ENCODE data around the gene TMEM131L.

DNA sequence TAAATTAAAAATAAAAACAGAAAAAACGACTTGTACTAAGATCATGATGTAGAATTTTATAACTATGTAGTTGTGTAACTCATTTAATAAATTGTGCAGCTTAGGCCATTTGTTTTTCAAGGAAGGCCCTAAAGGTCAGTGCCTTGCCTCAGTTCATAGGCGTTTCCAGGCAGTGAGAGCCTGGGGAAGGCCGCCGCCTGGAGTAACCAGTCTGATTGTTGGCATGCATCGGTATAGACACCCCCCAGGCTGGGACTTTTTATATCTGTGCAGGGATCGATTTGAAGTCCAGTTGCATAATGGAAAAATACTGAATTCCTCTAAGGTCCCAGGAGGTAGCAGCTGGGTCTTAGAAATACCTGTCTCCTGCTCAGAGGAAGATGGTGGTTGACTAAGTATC lies 77.2 kb downstream of the TMEM131L start:
- TF ChIP-seq EP300 (IDR thresholded peaks at IDR 0.05), result no peak
- TF ChIP-seq, protein P1, sequence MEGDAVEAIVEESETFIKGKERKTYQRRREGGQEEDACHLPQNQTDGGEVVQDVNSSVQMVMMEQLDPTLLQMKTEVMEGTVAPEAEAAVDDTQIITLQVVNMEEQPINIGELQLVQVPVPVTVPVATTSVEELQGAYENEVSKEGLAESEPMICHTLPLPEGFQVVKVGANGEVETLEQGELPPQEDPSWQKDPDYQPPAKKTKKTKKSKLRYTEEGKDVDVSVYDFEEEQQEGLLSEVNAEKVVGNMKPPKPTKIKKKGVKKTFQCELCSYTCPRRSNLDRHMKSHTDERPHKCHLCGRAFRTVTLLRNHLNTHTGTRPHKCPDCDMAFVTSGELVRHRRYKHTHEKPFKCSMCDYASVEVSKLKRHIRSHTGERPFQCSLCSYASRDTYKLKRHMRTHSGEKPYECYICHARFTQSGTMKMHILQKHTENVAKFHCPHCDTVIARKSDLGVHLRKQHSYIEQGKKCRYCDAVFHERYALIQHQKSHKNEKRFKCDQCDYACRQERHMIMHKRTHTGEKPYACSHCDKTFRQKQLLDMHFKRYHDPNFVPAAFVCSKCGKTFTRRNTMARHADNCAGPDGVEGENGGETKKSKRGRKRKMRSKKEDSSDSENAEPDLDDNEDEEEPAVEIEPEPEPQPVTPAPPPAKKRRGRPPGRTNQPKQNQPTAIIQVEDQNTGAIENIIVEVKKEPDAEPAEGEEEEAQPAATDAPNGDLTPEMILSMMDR (IDR thresholded peaks at IDR 0.05), result no peak
- no peak for TF ChIP-seq JUN (IDR thresholded peaks at IDR 0.05)
- no peak for TF ChIP-seq KDM1A (IDR thresholded peaks at IDR 0.05; ENCODE audit: low read depth)
- TF ChIP-seq MAZ (IDR thresholded peaks at IDR 0.05; ENCODE audit: borderline replicate concordance, low read depth, low read length), result no peak
- no peak for TF ChIP-seq MYC (IDR thresholded peaks at IDR 0.05; ENCODE audit: borderline replicate concordance, low read length)
- TF ChIP-seq, protein P2, sequence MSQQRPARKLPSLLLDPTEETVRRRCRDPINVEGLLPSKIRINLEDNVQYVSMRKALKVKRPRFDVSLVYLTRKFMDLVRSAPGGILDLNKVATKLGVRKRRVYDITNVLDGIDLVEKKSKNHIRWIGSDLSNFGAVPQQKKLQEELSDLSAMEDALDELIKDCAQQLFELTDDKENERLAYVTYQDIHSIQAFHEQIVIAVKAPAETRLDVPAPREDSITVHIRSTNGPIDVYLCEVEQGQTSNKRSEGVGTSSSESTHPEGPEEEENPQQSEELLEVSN (IDR thresholded peaks at IDR 0.05; ENCODE audit: borderline replicate concordance, low read depth), result no peak
- no peak for TF ChIP-seq NFE2L2 (conservative IDR thresholded peaks at IDR 0.05; ENCODE audit: low read length)
- TF ChIP-seq, protein P3, sequence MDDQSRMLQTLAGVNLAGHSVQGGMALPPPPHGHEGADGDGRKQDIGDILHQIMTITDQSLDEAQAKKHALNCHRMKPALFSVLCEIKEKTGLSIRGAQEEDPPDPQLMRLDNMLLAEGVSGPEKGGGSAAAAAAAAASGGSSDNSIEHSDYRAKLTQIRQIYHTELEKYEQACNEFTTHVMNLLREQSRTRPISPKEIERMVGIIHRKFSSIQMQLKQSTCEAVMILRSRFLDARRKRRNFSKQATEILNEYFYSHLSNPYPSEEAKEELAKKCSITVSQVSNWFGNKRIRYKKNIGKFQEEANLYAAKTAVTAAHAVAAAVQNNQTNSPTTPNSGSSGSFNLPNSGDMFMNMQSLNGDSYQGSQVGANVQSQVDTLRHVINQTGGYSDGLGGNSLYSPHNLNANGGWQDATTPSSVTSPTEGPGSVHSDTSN (IDR thresholded peaks at IDR 0.05), result no peak
- no peak for TF ChIP-seq POLR2A (IDR thresholded peaks at IDR 0.05; ENCODE audit: low read length)
- TF ChIP-seq ZC3H11A (IDR thresholded peaks at IDR 0.05), result no peak

All from A549 (cell line).